Colonic mucosa (tissue), 4 donors: ENCODE results near the gene CASP8AP2. TPM values are rescaled to one million over a fixed set of nuclear protein-coding genes. Genes with fewer than 3 reads are reported as not detected.

Experiments
- DNase-seq: peaks from one replicate; pipeline ENCODE4 v3.0.0-alpha.2; 2020
- H3K27ac ChIP-seq: fragments of 200-600 bp; one replicate; pipeline ENCODE4 v1.8.0; 2021
- H3K27me3 ChIP-seq: fragments of 200-600 bp; one replicate; pipeline ENCODE4 v1.8.0; 2021
- H3K36me3 ChIP-seq: fragments of 200-600 bp; one replicate; pipeline ENCODE4 v1.8.0; 2021
- H3K4me1 ChIP-seq: fragments of 200-600 bp; one replicate; pipeline ENCODE4 v1.8.0; 2021; ENCODE audit warnings: mild to moderate bottlenecking
- H3K4me3 ChIP-seq: fragments of 200-600 bp; one replicate; pipeline ENCODE4 v1.8.0; 2021
- H3K9ac ChIP-seq, 2 donors: one replicate each; pipeline ENCODE4 v1.7.0; 2013; ENCODE audit warnings: control low read depth in 2 of 2, low read depth in 2 of 2, low read length in 2 of 2
- H3K9me3 ChIP-seq: fragments of 200-600 bp; one replicate; pipeline ENCODE4 v1.8.0; 2021
- intact Hi-C: fragments of 100-400 bp; cut with DNase I; formaldehyde crosslinking; loops from one replicate; pipeline ENCODE4 v1.14.1; 2022
- total RNA-seq, 2 donors: library from RNA; stranded (reverse); fragmentation: NEBNext Ultra II Directional in 1 of 2; extraction: Animal tissue kit (Norgen Biotek cat#: 25700) in 1 of 2; gene quantifications; one replicate each; pipeline ENCODE4 v1.2.1, GENCODE V29; 2021
- TF ChIP-seq, protein P1 (sequence below): fragments of 200-600 bp; IDR thresholded peaks from one replicate; pipeline ENCODE4 v1.8.0; 2022; ENCODE audit warnings: antibody characterized with exemption, mild to moderate bottlenecking
- donor health status: healthy.
- donor health status: DM: no; HTN: no; CAD: no.
- donor health status: DM: no; HTN: no; CAD: no.

Gene CASP8AP2
- total RNA-seq, 2 donors from 2014 or later: 13.4 to 15.8 TPM

DNA sequence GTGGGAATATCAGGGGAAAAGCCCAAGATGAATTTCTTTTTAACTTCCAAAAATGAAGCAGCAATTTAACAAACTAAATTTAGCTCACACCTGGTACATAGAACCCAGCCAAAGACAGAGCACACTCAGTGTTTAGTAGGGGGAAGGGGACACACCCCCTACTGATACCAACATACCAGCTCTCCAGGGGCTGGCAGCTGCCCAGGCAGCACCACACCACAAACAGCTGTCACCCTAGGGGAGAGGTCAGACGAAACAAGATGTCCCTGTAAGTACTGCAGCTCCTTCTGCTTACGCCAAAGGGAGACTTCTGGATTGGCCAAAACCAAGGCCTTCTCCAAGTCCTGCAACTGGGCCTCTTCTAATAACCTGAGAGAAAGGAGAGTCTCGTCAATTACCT is 36.1 kb upstream of the CASP8AP2 start:
- no peaks in the 10 kb centered on the region for H3K4me1 ChIP-seq
- DNase-seq: no peak
- no peaks in the 10 kb centered on the region for H3K36me3 ChIP-seq
- H3K9me3 ChIP-seq: no peaks in the 10 kb centered on the region
- H3K9ac ChIP-seq: no peak overlapping the region
- intact Hi-C loops: no loop called here
- TF ChIP-seq, protein P1, sequence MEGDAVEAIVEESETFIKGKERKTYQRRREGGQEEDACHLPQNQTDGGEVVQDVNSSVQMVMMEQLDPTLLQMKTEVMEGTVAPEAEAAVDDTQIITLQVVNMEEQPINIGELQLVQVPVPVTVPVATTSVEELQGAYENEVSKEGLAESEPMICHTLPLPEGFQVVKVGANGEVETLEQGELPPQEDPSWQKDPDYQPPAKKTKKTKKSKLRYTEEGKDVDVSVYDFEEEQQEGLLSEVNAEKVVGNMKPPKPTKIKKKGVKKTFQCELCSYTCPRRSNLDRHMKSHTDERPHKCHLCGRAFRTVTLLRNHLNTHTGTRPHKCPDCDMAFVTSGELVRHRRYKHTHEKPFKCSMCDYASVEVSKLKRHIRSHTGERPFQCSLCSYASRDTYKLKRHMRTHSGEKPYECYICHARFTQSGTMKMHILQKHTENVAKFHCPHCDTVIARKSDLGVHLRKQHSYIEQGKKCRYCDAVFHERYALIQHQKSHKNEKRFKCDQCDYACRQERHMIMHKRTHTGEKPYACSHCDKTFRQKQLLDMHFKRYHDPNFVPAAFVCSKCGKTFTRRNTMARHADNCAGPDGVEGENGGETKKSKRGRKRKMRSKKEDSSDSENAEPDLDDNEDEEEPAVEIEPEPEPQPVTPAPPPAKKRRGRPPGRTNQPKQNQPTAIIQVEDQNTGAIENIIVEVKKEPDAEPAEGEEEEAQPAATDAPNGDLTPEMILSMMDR: no peak
- H3K27ac ChIP-seq: no peak overlapping the region
- H3K4me3 ChIP-seq: no peak overlapping the region
- no peaks in the 10 kb centered on the region for H3K27me3 ChIP-seq

DNA sequence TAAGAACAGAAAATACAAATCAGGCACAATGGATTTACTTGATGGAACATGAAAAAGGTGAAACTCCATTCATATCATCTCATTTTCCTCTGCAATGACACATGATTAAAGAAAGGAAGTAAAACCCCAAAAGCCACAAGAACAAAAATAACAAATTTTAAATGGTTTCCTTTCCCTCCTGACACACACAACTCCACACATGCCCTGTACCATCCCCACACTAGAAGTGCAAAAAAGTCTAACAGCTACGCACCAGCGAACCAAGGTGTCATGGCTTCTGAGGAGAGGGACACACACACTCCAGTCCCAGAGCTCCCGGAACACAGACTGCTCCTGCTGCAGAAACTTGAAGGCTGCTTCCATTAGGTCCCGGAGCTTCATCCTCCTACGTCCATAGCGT is 35.4 kb upstream of the CASP8AP2 start:
- Histone ChIP-seq H3K4me1 (no peaks in the 10 kb centered on the region), H3K36me3 (no peaks in the 10 kb centered on the region), H3K9me3 (no peaks in the 10 kb centered on the region), H3K4me3 (no peak overlapping the region), H3K27ac (no peak overlapping the region), H3K27me3 (no peaks in the 10 kb centered on the region), H3K9ac (no peak overlapping the region)
- no peak for DNase-seq
- TF ChIP-seq, protein P1: no peak
- intact Hi-C loops: no loop called here

DNA sequence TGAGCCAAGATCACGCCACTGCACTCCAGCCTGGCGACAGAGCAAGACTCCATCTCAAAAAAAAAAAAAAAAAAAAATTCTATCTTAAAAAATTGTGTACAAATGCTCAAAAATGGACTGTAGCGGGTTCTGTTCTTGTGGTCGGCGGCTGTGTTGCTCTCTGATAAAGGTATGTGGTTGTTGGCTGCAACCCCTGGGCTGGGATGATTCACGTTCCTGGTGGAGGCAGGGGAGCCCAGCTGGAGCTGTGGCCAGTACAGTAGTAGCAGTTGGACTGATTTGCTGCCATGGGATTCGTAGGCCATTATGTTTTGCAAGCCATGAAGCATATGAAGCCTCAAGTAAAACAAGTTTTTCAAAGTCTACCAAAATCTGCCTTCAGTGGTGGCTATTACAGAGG is 32.4 kb upstream of the CASP8AP2 start:
- H3K4me1 ChIP-seq: no peaks in the 10 kb centered on the region
- H3K27ac ChIP-seq: no peak overlapping the region
- intact Hi-C loops: no loop called here
- no peaks in the 10 kb centered on the region for H3K27me3 ChIP-seq
- TF ChIP-seq, protein P1: no peak
- no peaks in the 10 kb centered on the region for H3K9me3 ChIP-seq
- DNase-seq: no peak
- H3K9ac ChIP-seq: no peak overlapping the region
- H3K4me3 ChIP-seq: no peak overlapping the region
- H3K36me3 ChIP-seq: no peaks in the 10 kb centered on the region

DNA sequence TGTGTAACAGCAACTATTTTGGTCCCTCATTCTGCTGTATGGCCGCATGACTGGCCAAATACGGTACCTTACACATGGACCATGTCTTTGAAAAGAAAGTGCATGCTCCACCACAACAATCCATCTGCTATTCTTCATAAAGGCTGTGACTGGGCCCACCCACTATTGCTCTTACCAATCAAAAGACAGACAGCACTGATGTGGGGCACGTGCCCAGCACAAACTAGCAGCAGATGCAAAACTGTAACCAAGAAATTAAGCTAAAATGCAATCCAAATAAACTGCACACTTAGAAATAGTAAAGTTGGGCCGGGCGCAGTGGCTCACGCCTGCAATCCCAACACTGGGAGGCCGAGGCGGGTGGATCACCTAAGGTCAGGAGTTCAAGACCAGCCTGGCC is 30.6 kb upstream of the CASP8AP2 start:
- no peak overlapping the region for H3K4me3 ChIP-seq
- H3K27me3 ChIP-seq: no peaks in the 10 kb centered on the region
- no peaks in the 10 kb centered on the region for H3K9me3 ChIP-seq
- TF ChIP-seq, protein P1: no peak
- no peak overlapping the region for H3K9ac ChIP-seq
- H3K27ac ChIP-seq: no peak overlapping the region
- no peaks in the 10 kb centered on the region for H3K36me3 ChIP-seq
- no peaks in the 10 kb centered on the region for H3K4me1 ChIP-seq
- intact Hi-C loops: no loop called here
- DNase-seq: no peak

DNA sequence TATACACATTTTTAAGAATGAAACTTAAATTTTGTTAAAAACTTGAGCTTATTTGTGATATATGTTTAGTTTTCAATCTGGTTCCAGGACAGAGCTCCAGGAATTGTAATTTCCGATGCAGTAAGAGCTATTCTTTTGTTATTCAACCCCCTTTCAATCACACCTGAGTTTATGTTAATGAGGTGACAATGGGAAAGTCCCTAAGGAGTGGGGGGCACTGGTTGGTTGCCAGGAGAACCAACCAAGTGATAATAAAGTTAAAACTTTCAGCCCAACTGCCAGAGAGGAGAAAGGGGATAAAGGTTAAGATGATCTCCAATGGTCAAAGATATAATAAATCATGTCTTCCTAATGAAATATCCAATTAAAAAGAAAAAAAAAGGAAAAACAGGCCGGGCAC is 29.9 kb upstream of the CASP8AP2 start:
- TF ChIP-seq, protein P1: no peak
- Histone ChIP-seq H3K4me1 (no peaks in the 10 kb centered on the region), H3K27ac (no peak overlapping the region)

DNA sequence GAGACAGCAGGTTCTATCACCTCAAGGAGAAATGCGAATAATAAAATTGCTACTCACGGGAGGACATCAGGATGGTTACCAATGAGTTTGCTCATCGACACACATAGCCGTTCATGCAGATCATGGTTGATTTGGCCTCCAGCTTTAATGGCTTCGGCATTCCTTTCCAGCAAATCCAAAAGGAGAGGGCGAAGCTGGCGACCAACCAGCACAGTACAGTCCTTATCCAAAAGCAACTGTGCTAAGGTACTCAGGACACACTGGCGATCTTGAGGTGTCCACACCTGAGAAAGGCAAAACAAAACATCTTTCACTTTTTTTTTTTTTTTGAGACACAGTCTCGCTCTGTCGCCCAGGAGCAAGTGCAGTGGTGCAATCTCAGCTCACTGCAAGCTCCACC is 26.4 kb upstream of the CASP8AP2 start:
- no peaks in the 10 kb centered on the region for H3K36me3 ChIP-seq
- TF ChIP-seq, protein P1: no peak
- no peak for DNase-seq
- H3K27me3 ChIP-seq: no peaks in the 10 kb centered on the region
- H3K4me3 ChIP-seq: no peak overlapping the region
- H3K9me3 ChIP-seq: no peaks in the 10 kb centered on the region
- intact Hi-C loops: no loop called here
- no peak overlapping the region for H3K9ac ChIP-seq
- H3K4me1 ChIP-seq: no peaks in the 10 kb centered on the region
- H3K27ac ChIP-seq: no peak overlapping the region

More for the DNA sequence above, 29.9 kb upstream of the CASP8AP2 start:
- H3K9ac ChIP-seq: no peak overlapping the region
- no peak overlapping the region for H3K4me3 ChIP-seq
- no peaks in the 10 kb centered on the region for H3K9me3 ChIP-seq
- H3K36me3 ChIP-seq: no peaks in the 10 kb centered on the region
- no peaks in the 10 kb centered on the region for H3K27me3 ChIP-seq
- intact Hi-C loops: no loop called here
- no peak for DNase-seq
